Coronary artery (tissue), 2 donors: ENCODE results near the gene WHRN.

Experiments used
- DNase-seq: peaks from one replicate; pipeline ENCODE4 v3.0.0-alpha.2; 2017; ENCODE audit warnings: low spot score
- H3K27ac ChIP-seq, 2 donors: fragments of 200-600 bp; sonication (generic); one replicate each; pipeline ENCODE4 v1.5.1; 2016 to 2019
- H3K4me3 ChIP-seq: fragments of 200-600 bp; sonication (generic); 2 replicates; pipeline ENCODE4 v1.5.1; 2016; ENCODE audit warnings: mild to moderate bottlenecking, moderate library complexity
- TF ChIP-seq, protein P1 (sequence below): fragments of 200-600 bp; sonication (generic); IDR thresholded peaks from one replicate; pipeline ENCODE4 v1.5.1; 2019; ENCODE audit warnings: antibody characterized with exemption

WHRN gene

DNA sequence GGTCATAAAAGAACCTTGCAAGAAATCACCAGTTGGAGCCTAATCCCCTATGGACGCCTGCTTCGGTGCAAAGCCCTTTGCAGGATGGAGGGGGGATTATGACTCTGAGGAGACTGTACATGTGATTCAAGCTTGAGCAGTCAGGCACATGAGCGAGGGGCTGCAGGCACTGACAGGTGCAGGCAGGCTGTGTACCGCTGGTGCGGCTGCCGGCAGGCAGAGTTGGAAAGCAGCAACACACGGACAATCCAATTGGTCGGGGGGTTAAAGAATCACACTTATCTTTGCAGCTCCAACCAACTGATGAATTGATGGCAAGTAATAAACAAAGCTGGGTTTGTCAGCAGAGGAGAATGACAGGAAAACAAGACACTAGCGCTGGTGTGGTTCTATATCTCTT lies 5.7 kb downstream of the WHRN start:
- Histone ChIP-seq H3K27ac (no peak overlapping the region), H3K4me3 (no peak overlapping the region)
- TF ChIP-seq, protein P1, sequence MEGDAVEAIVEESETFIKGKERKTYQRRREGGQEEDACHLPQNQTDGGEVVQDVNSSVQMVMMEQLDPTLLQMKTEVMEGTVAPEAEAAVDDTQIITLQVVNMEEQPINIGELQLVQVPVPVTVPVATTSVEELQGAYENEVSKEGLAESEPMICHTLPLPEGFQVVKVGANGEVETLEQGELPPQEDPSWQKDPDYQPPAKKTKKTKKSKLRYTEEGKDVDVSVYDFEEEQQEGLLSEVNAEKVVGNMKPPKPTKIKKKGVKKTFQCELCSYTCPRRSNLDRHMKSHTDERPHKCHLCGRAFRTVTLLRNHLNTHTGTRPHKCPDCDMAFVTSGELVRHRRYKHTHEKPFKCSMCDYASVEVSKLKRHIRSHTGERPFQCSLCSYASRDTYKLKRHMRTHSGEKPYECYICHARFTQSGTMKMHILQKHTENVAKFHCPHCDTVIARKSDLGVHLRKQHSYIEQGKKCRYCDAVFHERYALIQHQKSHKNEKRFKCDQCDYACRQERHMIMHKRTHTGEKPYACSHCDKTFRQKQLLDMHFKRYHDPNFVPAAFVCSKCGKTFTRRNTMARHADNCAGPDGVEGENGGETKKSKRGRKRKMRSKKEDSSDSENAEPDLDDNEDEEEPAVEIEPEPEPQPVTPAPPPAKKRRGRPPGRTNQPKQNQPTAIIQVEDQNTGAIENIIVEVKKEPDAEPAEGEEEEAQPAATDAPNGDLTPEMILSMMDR, result no peak
- DNase-seq, result no peak

DNA sequence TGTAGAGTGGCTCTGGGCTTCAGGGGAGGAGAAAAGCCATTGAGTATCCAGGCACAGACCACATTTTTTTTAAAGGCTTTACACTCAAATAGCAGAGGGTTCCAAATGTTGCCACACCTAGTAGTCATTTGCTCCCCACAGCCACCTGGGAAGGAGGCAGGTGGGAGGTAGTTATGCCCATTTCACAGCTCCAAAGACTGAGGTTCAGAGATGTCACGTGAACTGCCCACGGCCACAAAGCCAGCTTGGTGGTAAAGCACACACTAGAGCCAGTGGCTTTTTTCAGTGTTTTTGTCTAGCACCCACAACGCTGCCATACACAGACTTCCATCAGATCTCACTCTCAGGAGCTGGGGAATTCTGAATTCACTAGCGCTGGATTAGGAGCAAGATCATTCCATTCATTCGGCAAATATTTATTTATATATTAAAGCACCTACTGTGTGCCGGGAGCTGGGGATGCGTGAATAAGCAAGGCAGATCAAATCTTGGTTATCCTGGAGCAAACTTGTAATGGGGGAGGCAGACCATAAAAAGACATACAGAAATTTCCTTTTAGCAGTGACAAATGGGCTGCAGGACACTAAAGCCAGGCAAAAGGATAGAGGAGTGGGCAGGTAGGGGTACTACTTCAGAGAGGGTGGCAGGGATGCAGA lies 7.4 kb downstream of the WHRN start:
- no peak for DNase-seq
- no peak overlapping the region for H3K4me3 ChIP-seq
- no peak overlapping the region for H3K27ac ChIP-seq
- TF ChIP-seq, protein P1, result no peak

DNA sequence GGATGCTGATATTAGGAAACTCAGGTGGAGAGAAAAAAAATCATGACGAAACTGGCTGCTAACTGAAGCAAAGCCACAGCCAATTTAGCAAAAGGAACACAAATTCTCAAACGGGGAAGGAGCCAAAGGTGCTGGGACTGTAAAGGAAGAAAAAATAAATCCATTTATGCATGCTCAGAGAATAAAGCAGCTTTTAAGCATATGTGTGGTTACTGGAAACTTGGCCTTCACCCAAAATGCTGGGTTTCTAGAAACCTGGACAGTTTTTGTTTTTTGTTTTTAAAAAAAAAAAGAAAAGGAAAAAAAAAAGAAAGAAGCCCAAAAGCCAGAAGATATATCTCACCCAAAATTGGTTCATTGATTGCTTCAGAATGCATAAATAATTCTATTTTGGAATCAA lies 8.0 kb downstream of the WHRN start:
- no peak for DNase-seq
- TF ChIP-seq, protein P1, result no peak
- Histone ChIP-seq H3K4me3 (no peak overlapping the region), H3K27ac (no peak overlapping the region)

DNA sequence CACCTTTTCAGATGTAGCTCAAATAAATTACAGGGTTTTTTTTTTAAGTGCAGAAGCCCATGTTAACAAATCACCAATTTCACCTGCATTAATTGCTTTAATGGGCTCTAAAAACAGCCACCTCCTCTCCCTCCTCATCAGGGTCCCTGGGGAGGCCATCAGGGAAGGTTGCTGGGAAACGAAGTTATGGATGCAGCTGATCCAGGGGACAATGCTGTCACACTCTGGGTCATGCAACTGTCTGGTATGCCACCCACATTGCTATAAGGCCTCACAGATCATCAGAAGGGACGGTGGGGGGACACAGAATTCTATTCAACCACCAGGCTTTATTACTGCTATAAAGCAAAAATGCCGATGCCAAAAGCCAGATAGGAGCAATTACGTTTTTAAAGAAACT lies 9.3 kb downstream of the WHRN start:
- no peak for DNase-seq
- no peak overlapping the region for H3K4me3 ChIP-seq
- H3K27ac ChIP-seq, result no peak overlapping the region
- TF ChIP-seq, protein P1, result no peak

DNA sequence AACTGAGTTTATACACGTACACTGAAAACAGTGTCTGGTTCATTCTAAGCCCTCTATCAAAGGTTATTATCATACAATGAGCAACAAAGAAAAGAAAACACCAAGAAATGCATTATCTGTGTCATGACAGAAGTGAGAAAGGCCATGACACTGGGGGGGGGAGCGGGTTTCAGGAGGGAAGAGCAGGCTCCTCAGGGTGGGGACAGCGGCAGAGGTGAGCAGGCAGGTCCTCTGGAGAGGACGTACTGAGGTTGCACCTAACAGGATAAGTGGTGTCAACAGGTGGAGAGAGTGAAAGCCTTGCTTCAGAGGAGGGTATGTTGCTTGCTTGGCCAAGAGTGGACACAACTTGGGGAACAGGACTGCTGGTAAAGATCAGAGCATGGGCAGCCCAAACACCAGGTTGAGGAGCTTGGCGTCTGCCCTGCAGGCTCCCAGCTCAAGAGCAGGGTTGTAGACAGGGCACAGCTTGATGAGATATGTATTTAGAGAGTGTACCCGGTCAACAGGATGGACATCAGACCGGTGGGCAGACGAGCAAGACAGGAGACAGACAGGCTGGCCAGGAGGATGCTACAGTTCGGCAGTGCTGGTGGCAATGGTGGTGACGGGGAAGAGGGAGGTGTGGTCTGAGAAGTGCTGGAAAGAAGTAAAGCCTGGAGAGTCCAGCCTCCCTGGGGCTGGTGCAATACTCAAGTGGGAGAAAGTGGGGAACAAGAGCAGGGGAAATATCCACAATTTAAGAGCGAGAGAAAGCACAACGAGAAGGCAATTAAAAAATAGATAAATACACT lies 10.3 kb downstream of the WHRN start:
- no peak for DNase-seq
- no peak overlapping the region for H3K4me3 ChIP-seq
- TF ChIP-seq, protein P1, result no peak
- no peak overlapping the region for H3K27ac ChIP-seq

DNA sequence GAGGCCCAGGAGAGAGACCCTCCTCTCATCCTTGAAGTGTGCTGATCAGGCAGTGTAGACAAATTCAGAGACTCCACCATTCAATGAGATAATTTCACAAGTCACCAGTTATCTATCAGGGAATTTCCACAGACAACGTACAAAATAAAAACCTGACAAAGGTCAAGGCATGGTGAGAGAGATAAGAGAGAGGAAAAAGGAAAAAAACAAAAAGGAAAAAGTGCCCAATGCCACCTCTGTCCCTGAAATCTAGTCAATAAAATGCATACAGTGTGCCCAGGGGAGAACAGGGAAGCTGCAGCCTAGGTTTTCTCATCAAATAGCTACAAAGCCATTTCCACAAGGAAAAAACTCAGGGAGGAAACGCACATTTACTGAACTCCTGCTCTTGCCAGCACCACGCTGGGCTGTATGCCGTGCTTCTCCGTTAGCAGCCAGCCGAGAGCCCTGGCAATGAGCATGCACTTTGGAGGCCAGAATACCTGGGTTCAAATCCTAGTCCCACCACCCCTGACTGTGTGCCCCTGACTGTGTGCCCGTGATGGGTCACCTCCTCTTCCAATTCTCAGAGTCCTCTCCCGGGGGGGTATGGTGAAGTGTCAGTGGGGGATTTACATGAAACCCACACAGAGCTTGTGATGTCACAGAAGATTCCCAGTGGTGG lies 11.6 kb downstream of the WHRN start:
- Histone ChIP-seq H3K4me3 (no peak overlapping the region), H3K27ac (no peak overlapping the region)
- TF ChIP-seq, protein P1, result no peak
- DNase-seq, result no peak
